Activated CD4-positive, CD25-positive, alpha-beta regulatory T cell treated with anti-CD3 and anti-CD28 coated beads, Interleukin-2, amount 50 U/mL, for 72 hours (primary cell): Measurements from ENCODE around the gene IGHMBP2.
A peak's percentile ranks its signal among the peaks of the same experiment; 100 is the strongest.

Experiments
- DNase-seq: peaks from one replicate; pipeline ENCODE4 v3.0.0; 2021

The IGHMBP2 gene

GRCh38 chr11:68890490-68891231 is 13.0 kb upstream of the IGHMBP2 start:
- no peak for DNase-seq

- DNase-seq, result no peak
These were observed 12.2 kb upstream of the IGHMBP2 start for GRCh38 chr11:68891351-68891948.

- DNase-seq, result no peak
These were observed 11.1 kb upstream of the IGHMBP2 start for GRCh38 chr11:68892576-68892975.

GRCh38 chr11:68893282-68893681 is 10.4 kb upstream of the IGHMBP2 start:
- DNase-seq, result no peak

GRCh38 chr11:68896171-68896959 is 7.3 kb upstream of the IGHMBP2 start:
- DNase-seq, result no peak

GRCh38 chr11:68897441-68897840 is 6.2 kb upstream of the IGHMBP2 start:
- no peak for DNase-seq

- DNase-seq, result no peak
These were observed 2.8 kb upstream of the IGHMBP2 start for GRCh38 chr11:68900835-68901381.

GRCh38 chr11:68904248-68904847 is 657 bp downstream of the IGHMBP2 start:
- peak; percentile 39 for DNase-seq

- no peak for DNase-seq
These were observed 2.0 kb downstream of the IGHMBP2 start for GRCh38 chr11:68905421-68906360.

GRCh38 chr11:68908273-68908672 is 4.6 kb downstream of the IGHMBP2 start:
- DNase-seq, result no peak

GRCh38 chr11:68910965-68911364 is 7.3 kb downstream of the IGHMBP2 start:
- no peak for DNase-seq

GRCh38 chr11:68911731-68912130 is 8.0 kb downstream of the IGHMBP2 start:
- no peak for DNase-seq

- DNase-seq, result no peak
These were observed 8.6 kb downstream of the IGHMBP2 start for GRCh38 chr11:68912254-68912653.

- DNase-seq, result no peak
These were observed 9.5 kb downstream of the IGHMBP2 start for GRCh38 chr11:68913188-68913587.

GRCh38 chr11:68914761-68915160 is 11.1 kb downstream of the IGHMBP2 start:
- DNase-seq, result no peak

- DNase-seq, result no peak
These were observed 12.7 kb downstream of the IGHMBP2 start for GRCh38 chr11:68916439-68916838.

GRCh38 chr11:68923614-68924013 is 19.9 kb downstream of the IGHMBP2 start:
- no peak for DNase-seq

GRCh38 chr11:68924073-68924925 is 20.6 kb downstream of the IGHMBP2 start:
- DNase-seq, result no peak

GRCh38 chr11:68925611-68926010 is 21.9 kb downstream of the IGHMBP2 start:
- no peak for DNase-seq

- no peak for DNase-seq
These were observed 23.8 kb downstream of the IGHMBP2 start for GRCh38 chr11:68927280-68928135.
